Heart left ventricle (tissue), 13 donors: ENCODE results near the gene GPN3.

Source experiments
- POLR2A ChIP-seq, 2 donors: fragments of 450-650 bp; IDR thresholded peaks; one replicate each; pipeline ENCODE4 v1.6.1; 2017; ENCODE audit warnings: antibody characterized with exemption in 2 of 2, mild to moderate bottlenecking in 2 of 2, moderate library complexity in 2 of 2
- TF ChIP-seq, protein P1 (sequence below), 12 donors: fragments of 200-600 bp; sonication (generic) in 4 of 12; IDR thresholded peaks; one replicate each; pipeline versions ENCODE4 v1.5.0 to v1.8.0; 2018 to 2022; ENCODE audit warnings: antibody characterized with exemption in 12 of 12, mild to moderate bottlenecking in 5 of 12
- donor health status: ischemic (EF 13 %, LVEDD 7.1; RV severe dilation, severe dysfunction).
- donor health status: DM: no; HTN: yes; CAD: no.
- donor health status: DM: no; HTN: no; CAD: no.
- donor health status: ischemic (EF 25% LVEDD 6.9; RV normal size, moderate dysfunction).
- donor health status: ischemic (EF 25% LVEDD 5.7; RV mildly dilated, moderate dysfunction).
- donor health status: ischemic (EF 35%, LVEDD 5.7; RV mildly dilated, moderate dysfunction).
- donor health status: nonischemic (EF 11% LVEDD 7.7; RV severe dilation, severe dysfunction).
- donor health status: DM: yes; HTN: yes; CAD: no.
- donor health status: PGD.
- donor health status: ischemic (EF 29% LVEDD 5.4; RV normal size, mild dysfunction).
- donor health status: nonischemic (EF 23%, LVEDD 6.1; RV moderate dilation, normal function).

DNA sequence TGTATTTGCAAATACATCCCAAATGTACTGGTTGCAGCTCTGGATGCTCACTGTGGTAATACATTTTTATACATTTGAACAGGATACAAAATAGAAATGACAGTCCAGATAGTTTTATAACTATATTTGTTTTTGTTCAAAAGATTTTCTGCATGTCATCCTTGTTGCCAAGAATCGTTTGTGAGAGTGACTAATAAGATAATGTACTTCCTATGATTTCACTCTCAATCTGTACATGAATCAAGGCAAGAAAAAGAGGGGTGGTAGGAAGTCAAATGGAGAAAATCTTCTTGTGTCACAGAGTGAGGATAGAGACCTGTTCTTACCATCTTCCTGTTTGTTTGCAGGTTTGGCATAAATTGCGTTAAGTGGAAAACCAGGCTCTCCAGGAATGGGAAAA is 31.8 kb downstream of the GPN3 start:
- TF ChIP-seq, protein P1, sequence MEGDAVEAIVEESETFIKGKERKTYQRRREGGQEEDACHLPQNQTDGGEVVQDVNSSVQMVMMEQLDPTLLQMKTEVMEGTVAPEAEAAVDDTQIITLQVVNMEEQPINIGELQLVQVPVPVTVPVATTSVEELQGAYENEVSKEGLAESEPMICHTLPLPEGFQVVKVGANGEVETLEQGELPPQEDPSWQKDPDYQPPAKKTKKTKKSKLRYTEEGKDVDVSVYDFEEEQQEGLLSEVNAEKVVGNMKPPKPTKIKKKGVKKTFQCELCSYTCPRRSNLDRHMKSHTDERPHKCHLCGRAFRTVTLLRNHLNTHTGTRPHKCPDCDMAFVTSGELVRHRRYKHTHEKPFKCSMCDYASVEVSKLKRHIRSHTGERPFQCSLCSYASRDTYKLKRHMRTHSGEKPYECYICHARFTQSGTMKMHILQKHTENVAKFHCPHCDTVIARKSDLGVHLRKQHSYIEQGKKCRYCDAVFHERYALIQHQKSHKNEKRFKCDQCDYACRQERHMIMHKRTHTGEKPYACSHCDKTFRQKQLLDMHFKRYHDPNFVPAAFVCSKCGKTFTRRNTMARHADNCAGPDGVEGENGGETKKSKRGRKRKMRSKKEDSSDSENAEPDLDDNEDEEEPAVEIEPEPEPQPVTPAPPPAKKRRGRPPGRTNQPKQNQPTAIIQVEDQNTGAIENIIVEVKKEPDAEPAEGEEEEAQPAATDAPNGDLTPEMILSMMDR (IDR thresholded peaks at IDR 0.05): no peak
- no peak for TF ChIP-seq POLR2A (IDR thresholded peaks at IDR 0.05)
